GM12872 (cell line): ENCODE data around the gene LCN1.

Experiments
- CTCF ChIP-seq: IDR thresholded peaks from 3 replicates; pipeline ENCODE4 v1.5.1; 2011; ENCODE audit warnings: low read depth, mild to moderate bottlenecking, low read length, moderate library complexity; ENCODE audit not compliant: insufficient read depth

The LCN1 gene

GRCh38 chr9:135485385-135485784, 35.9 kb upstream of the LCN1 start:
- no peak for TF ChIP-seq CTCF

GRCh38 chr9:135485832-135486231, 35.4 kb upstream of the LCN1 start:
- no peak for TF ChIP-seq CTCF

GRCh38 chr9:135486267-135487065, 34.8 kb upstream of the LCN1 start:
- no peak for TF ChIP-seq CTCF

- TF ChIP-seq CTCF: no peak
Measured at GRCh38 chr9:135487281-135488012, 33.8 kb upstream of the LCN1 start.

- no peak for TF ChIP-seq CTCF
Measured at GRCh38 chr9:135488013-135488330, 33.3 kb upstream of the LCN1 start.

GRCh38 chr9:135488527-135488926, 32.7 kb upstream of the LCN1 start:
- TF ChIP-seq CTCF: no peak

- no peak for TF ChIP-seq CTCF
Measured at GRCh38 chr9:135489188-135489906, 31.9 kb upstream of the LCN1 start.
